Stimulated activated CD4-positive, alpha-beta T cell treated with anti-CD3 and anti-CD28 coated beads, Interleukin-12 subunit alpha, Interleukin-12 subunit beta, amount 100 ng/mL, for 48 hours (primary cell): ENCODE data around the gene SPON1.
"Not testable (repeated sequence)": the region's sequence is repeated elsewhere in the genome, so short reads cannot be mapped to it uniquely, and the experiment has no call there.

Source experiments
- DNase-seq, 3 donors: peaks; one replicate each; pipeline ENCODE4 v3.0.0-alpha.2; 2020; ENCODE audit warnings: low read depth in 2 of 3, low spot score in 1 of 3

The SPON1 gene

DNA sequence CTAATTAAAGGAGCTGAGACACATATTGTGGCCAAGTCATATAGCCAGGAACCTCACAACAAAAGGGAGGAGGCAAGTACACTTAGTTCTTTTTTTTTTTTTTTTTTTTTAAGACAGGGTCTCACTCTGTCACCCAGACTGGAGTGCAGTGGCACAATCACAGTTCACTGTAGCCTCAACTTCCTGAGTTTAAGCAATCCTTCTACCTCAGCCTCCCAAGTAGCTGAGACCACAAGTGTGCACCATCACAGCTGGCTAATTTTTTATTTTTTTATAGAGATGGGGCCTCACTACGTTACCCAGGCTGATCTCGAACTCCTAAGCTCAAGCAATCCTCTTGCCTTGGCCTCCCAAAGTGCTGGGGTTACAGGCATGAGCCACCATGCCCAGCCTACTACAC, 73.0 kb downstream of the SPON1 start:
- DNase-seq = not testable (repeated sequence)

DNA sequence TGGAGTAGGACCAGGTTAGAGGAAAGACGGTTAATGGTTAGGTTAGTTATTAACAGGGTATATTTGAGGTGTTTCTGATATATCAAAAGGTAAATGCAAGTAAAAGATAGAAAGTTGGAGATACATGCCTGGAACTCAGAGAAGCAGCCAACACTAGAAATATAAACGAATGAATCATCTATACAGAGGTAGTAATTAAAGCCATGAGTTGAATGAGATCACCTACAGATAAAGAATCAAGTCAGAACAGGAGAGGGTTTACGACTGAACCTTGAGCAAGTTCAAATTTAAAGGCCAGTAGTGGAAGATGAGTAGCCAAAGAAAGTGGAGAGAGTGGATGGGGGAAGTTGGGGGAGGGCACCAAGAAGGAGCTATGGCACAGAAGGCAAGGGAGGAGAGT, 73.9 kb downstream of the SPON1 start:
- DNase-seq = no peak

DNA sequence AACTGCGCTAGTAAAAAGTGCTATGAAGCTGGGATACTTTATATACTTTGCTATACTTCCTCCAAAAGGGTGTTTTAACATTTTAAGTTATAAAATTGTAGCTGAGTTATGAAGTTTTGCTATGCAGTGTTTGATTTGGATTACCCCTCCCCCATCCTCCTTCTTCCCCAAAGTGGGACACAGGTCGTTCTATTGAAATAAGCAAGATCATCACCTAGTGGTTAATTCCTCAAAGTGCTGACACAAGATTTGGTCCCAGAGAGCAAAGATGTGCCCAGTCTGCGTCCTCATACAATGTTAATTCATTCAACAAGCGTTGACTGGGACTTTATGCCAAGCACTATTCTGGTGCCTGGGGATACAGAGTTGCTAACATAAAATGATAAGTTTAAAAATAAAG, 78.5 kb downstream of the SPON1 start:
- DNase-seq = no peak

DNA sequence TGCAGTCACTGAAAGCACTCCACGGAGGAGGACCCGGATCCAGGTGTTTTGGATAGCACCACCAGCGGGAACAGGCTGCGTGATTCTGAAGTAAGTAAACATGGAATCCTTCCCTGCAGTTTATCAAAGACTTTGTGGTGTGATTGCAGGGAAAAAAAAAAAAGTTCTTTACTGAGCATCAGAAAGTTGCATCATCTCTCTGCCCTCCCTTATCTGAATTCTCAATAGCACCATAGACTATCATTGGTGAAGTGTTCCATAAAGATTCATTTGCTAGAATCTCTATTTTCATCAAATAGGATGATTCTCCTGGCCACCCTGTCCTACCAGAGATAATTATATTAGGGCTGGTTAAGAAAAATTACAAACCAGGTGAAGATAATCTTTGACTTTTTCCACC, 79.0 kb downstream of the SPON1 start:
- no peak for DNase-seq

DNA sequence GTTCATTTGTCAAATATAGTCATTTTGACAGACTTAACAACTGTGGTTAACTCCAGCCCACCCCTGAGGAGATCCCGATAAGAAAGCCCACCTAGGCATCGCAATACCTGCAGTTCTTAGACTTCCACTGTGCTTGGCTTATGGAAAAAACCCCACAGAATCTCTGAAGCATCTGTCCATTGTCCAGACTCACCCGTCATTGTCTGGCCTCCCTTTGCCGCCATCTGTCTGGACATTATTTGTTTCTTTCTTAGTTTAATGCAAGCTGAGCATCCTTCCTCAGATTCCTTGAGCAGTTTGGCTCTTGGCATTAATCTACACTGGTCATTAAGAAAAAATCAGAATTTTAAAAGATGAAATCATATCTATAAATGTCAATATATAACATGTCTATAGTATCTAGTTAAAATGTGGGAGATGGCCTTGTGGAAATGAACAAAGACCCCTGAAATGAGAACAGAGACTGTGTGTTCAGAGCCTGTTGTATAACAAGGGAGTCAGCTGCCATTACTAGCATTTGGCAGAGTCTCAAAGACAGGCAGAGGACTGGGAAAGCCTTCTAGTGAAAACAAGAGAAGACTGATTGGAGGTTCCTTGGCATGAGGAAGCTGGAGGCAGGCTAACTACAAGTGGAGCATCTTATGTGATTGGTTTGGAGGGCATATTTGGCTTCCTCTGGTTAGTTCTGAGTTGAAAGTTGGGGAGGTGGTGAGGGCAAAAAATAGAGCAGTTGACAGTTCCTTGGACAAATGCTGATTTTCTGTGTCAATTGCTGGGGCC, 80.4 kb downstream of the SPON1 start:
- DNase-seq = no peak

DNA sequence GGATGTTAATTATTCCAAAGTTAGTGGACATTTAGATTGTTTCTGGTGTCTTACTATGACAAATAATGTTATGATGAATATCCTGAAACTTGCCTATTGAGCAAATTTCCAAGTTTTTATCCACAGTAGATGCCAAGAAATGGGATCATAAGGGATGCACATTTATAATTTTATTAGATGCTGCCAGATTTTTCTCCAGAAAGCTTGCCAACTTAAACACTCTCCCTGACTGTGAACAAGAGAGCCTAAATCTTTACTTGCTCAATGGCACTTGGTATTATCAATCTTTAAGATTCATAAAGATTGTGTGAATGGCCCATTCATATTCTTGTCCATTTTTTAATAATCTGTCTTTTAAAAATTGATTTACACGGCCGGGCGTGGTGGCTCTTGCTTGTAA, 82.4 kb downstream of the SPON1 start:
- no peak for DNase-seq

DNA sequence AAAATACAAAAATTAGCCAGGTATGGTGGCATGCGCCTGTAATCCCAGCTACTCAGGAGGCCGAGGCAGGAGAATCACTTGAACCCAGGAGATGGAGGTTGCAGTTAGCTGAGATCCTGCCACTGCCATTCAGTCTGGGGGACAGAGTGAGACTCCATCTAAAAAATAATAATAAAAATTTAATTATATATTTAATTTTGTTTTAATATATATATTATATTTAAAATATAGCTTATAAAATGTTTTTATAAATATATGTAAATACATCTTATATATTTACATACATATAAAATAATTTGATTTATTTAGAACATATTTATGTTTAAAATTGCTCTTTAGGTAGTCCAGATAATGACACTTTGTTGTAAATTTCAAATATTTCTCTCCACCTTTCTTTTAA, 82.9 kb downstream of the SPON1 start:
- DNase-seq = no peak

DNA sequence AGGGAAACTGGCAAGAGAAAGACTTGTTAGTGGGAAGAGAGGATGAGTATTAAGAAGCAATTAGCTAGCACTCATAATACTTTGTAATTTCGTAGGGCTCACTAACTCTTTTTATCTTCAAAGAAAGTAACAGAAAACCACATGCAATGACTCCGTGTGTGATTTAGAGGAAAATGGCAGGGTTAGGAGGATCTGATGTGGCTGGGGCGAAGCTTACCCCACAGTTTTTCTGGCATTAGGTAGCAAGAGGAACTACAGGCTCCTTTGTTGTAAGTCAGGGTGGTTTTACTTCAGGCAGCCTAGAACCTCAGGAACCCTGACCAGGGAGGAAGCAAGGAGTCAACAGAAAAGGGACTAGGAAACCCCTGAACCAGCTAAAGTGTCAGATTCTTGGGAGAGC, 89.7 kb downstream of the SPON1 start:
- DNase-seq = no peak

DNA sequence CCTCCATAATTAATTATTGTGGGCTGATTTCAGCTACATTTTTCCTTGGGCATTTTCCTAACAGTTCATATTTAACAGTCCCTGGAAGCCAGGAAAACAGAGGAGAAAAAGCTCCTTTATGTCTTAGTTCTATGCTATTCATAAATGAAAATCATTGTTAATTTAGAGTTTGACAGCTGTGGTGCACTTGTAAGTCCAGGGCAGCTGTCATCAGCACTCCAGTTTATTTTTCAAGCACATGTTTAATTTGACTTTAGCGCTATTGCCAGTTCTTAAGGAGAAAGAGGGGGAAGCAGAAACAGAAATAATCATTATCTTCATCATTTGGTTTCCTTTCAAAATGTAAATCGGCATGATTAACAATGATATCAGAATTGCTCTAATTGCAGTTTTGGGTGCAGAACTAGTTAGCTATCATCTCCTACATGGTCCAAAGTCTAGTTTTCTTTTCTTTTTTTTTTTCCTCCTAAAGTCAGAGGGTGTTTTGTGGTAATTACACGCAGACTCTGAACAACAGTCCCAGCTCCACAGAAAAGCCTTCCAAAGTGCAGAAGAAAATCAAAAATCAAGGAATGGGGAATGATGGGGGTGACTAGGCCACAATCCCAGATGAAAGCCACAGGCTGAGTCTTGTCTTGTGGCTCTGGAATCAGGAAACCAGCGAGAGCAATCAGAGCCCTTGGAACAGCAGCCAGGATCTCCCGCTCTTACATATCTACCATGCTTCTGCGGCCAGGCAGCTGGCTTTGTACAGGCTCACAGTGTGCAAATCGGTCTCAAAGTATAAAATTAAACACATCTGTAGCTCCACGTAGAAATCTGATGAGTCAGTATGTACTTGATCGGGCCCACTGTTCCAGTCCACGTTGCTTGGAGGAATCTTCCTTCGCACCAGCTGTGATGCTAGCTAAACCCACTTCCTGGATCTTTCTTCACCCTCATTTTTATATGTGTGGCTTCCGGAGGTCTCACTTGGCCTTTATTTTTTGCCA, 91.9 kb downstream of the SPON1 start:
- no peak for DNase-seq

DNA sequence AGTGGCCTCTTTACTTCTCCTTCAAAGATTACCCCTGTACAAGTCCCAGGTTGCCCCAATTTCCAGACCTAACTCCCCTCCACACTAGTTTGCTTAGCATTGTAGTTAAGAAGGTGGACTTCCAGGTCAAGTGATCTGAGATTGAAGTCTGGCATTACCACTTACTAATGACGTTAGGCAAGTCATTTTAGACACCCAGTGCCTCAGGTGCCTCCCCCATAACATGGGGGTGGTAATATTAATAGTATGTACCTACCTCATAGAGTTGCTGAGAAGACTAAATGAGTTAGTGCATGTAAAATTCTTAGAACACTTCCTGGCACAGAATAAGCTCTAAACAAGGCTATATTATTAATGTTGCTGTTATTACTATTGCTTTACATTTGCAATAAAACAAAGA, 93.4 kb downstream of the SPON1 start:
- DNase-seq = no peak

DNA sequence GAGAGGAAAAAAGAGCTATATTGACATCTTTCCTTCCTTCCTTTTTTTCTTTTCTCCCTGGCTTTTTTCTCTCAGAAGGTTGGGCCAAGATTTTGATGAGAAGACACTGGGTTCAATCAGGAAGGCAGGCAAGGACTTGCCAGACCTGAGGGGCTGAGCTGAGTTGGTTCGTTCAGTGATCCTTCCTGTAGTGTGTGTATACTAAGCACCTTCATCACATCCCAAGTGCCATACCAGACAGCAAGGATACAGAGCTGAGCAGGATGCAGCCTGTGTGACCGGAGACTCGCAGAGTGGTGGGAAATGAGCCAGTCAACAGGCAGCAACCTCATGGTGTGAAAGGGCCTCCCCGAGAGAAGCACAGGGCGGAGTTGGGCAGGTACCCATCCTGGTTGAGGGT, 95.5 kb downstream of the SPON1 start:
- DNase-seq = no peak

DNA sequence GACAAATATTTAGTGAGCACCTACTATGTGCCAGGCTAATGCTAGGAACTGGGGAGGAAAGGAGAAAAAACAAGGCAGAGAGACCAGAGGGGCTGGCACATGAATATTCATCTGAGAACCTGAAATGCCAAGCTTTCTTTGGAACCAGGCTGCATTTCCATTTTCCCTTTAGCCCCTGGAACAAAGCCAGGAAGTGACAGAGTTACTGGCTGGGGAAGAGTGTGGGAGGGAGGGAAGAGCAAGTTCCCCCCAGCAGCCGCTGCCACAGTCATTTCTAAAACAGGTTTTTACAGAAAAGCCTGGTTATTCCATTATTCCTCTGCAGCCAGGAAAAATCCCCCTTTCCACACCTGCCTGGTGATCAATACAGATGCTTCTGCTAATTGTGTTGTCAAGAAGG, 97.0 kb downstream of the SPON1 start:
- no peak for DNase-seq

DNA sequence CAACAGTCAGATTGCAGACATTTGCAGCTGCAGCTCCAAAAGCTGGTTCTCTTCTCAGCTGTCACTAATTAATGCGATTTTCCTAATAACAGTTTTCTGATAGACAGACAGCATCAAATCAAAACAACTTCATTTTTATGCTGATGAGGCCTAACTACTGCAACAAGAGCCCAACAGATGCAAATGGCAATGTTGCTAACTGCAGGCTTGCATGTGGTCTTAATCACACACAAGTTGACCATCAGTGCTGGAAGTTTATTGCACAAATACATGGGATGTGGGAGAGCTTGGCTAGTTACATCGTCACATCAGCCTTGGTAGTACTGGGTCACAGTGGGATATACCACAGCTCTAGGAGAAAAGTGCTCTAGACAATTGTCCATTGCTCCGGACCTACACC, 99.2 kb downstream of the SPON1 start:
- DNase-seq = no peak

DNA sequence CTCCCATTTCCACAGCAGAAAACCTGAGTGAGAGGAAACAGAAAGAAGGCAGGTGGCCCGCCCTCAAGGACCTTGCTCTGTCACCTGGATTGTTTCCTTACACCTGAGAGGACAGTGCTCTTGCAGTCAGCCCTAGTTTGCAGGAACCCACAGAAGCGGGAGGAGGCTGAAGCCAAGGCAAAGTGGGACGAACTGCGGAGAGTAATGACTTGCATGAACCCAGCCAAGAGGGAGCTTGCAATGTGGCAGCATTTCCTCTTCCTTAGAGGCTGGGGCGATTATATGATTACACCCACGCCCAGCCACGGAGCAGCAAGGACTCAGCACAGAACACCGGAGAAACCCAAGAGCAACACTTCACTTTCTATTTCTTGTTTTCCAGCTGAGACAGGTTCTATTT, 102.6 kb downstream of the SPON1 start:
- DNase-seq = no peak

DNA sequence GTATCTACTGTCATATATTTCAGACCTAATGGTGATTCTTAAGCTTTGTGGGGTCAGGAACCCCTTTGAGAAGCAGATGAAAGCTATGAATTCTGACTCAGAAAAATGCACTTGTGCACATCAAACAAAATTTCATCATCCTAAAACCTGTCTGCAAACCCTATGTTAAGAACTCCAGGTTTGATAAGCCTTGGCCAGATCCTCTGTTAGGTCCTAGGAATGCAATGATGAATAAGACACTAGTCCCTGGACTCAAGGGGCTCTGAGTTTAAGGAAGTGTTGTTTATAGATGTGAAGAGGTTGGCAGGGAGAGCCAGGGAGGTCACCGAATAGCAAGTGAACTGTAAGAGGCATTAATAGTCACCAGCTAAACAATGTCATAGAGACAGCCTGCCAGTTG, 103.2 kb downstream of the SPON1 start:
- no peak for DNase-seq

DNA sequence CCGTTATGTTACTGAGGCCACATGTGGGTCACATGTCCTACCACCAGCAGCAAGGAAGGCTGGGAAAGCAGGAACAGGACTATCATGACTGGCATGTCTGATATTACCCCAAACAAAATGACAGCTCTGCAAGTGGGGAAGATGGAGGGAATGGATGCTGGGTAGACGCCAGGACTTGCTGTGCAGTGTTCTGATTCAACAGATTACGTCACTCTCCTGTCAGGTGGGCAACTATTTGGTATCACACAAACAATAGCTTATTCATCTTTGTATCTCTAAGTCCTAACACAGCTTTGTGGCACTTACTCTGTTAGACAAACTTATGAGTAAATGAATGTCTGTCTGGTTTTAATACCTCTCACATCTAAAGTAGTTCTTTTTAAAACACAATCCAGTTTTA, 105.2 kb downstream of the SPON1 start:
- no peak for DNase-seq

DNA sequence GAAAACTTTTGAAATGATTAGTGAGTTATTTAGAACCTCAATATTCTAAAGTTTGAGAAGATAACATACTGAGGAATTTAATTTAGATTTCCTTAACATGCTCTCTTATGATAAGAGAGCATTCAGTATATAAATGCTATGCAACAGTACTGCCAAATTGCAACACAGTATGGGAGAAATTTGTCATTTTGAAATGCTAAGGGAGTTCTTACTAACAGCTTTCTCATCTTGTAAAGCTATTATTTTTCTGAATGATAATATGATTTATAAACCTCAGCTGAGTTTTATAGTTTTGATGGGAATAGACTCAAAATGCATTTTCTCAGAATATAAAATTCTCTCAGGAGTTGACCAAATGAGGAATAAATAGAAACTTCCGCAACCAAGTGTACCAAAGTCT, 108.4 kb downstream of the SPON1 start:
- no peak for DNase-seq

DNA sequence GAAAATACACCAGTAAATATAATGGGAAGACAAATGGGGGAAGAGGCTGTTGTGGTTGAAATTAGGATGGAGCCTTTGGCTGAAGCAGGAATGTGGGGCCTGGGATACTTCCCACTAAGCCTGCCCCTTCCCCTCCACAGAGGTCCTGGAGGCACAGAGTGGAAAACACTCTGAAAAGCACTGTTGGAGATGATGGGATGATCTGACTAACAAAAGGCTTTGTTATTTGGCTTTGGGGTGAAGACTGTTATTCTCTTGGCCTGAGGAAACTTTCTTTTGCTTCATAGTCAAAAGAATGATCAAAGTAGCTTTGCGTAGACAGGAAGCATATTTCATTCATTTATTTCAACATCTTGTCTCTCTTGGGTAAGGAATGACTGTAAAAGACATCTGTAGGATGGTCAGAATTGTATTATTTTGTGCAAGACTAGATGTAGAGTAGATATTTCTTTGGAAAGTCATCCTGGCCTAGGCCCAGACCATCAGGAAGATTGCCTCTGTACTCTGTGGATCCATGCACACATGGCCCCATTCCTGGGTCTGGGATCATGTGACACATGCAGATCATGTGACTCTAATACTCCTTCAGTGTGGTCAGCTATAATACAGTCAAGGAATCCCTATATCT, 111.4 kb downstream of the SPON1 start:
- DNase-seq = no peak

DNA sequence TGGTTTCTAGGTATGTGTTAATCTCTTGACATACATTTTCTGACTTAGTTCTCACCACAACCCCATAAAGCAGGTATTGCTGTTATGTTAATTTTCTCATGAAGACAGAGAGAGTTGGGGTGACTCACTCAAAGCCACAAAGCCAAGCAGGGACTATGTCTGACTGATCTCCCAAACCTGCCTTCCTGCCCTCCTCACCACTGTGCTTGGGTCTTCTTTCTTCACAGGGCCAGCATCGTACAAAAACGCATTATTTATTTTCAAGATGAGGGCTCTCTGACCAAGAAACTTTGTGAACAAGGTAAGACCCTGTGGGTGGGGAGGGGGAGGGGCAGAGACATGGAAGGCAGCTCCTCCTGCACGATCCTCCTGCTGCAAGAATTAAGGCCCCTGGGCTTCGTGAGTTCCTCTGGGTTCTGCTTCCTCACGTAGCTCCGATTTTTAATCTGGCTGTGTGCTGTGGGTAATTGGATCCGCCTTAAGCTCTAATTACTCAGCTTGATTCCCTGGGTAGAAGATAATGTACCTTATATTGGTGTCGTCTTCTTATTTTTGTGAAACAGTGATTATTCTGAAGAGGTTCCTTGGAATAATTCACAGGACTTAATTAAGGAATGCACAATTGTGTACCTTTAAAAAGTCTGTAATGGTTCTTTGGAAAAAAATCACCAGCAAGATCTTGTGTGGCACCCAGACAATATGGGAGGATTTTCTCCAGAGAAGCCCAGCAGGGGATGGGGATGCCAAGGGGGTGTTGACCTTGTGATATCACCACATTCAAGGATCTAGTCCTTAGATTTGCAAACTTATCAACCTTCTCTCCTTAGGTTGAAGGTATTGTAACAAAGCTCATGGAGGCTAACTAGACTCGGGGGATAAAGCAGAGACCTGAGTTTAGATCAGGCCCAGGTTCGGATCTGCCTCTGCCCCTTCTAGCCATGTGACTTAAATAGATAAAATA, 112.9 kb downstream of the SPON1 start:
- DNase-seq = peak; percentile 33 to 55 (median 47)

DNA sequence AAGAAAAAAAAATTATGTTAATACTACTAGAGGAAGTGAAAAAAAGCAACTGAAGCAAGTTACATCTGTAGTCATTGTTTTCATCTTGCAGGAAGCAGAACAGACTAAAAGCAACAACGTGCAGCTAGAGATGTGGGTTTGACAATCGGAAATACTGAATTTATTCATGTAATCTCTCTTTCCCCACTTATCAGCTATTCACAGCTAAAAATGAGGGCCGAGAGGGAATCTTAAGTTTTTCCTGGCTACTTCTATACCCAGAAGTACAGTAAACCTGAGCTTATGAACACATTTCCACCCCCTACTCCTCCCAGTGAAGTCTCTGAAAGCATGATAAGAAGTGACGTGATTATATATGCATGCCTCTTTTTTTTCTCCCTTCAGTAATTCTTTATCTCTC, 116.5 kb downstream of the SPON1 start:
- DNase-seq = no peak

DNA sequence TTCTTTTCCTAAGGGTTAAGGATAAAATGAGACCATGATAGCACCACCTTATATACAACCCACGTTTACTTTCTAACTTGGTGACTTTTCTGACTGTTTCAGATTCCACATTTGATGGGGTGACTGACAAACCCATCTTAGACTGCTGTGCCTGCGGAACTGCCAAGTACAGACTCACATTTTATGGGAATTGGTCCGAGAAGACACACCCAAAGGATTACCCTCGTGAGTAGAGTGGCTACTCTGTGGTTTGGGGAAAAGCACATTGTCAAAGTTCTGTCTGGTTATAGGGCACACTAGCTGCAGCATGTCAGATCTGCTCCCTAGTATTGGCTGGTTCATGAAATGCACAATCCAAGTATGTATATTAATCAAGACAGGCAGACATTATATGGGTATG, 117.3 kb downstream of the SPON1 start:
- DNase-seq = no peak
